ENCODE data around the gene IKZF1. TPM values are rescaled to one million over a fixed set of nuclear protein-coding genes. Genes with fewer than 3 reads are reported as not detected.

Gene IKZF1
- total RNA-seq, 1 donor from 2014 or later, result 8.5 TPM

GRCh38 chr7:50359995-50360925 lies 55.7 kb downstream of the IKZF1 start:
- TF ChIP-seq CTCF (conservative IDR thresholded peaks at IDR 0.05), result no peak
- H3K4me1 Mint-ChIP-seq, result no peaks in the 10 kb centered on the region
- peak overlapping the region; percentile 62 for H3K27ac Mint-ChIP-seq (ENCODE audit: unreplicated experiment)
- no peaks in the 10 kb centered on the region for H3K9me3 Mint-ChIP-seq
- H3K36me3 Mint-ChIP-seq (ENCODE audit: low read depth), result peaks cover 3% of the 10 kb centered on the region
- no peak overlapping the region for H3K4me3 Mint-ChIP-seq
- DNase-seq (ENCODE audit: low read depth, low spot score), result no peak
- no peaks in the 10 kb centered on the region for H3K27me3 Mint-ChIP-seq (ENCODE audit: low read depth)

- Mint-ChIP-seq H3K4me3 (no peak overlapping the region), H3K36me3 (ENCODE audit: low read depth) (peaks cover 3% of the 10 kb centered on the region), H3K27ac (ENCODE audit: unreplicated experiment) (no peak overlapping the region), H3K4me1 (no peaks in the 10 kb centered on the region), H3K27me3 (ENCODE audit: low read depth) (no peaks in the 10 kb centered on the region), H3K9me3 (no peaks in the 10 kb centered on the region)
- no peak for DNase-seq (ENCODE audit: low read depth, low spot score)
- TF ChIP-seq CTCF (conservative IDR thresholded peaks at IDR 0.05), result no peak
Observed at GRCh38 chr7:50362142-50362541, 57.6 kb downstream of the IKZF1 start.

- H3K9me3 Mint-ChIP-seq, result no peaks in the 10 kb centered on the region
Observed at GRCh38 chr7:50362712-50363282, 58.3 kb downstream of the IKZF1 start.

GRCh38 chr7:50363327-50364060 lies 59.0 kb downstream of the IKZF1 start:
- Mint-ChIP-seq H3K9me3 (no peaks in the 10 kb centered on the region), H3K36me3 (ENCODE audit: low read depth) (peaks cover 3% of the 10 kb centered on the region), H3K27me3 (ENCODE audit: low read depth) (no peaks in the 10 kb centered on the region), H3K4me1 (no peaks in the 10 kb centered on the region), H3K4me3 (no peak overlapping the region), H3K27ac (ENCODE audit: unreplicated experiment) (peak overlapping the region; percentile 11)
- TF ChIP-seq CTCF (conservative IDR thresholded peaks at IDR 0.05), result no peak
- no peak for DNase-seq (ENCODE audit: low read depth, low spot score)

More at GRCh38 chr7:50362712-50363282, 58.3 kb downstream of the IKZF1 start:
- no peaks in the 10 kb centered on the region for H3K4me1 Mint-ChIP-seq
- TF ChIP-seq CTCF (conservative IDR thresholded peaks at IDR 0.05), result no peak
- peaks cover 3% of the 10 kb centered on the region for H3K36me3 Mint-ChIP-seq (ENCODE audit: low read depth)
- no peak overlapping the region for H3K4me3 Mint-ChIP-seq
- peak overlapping the region; percentile 11 for H3K27ac Mint-ChIP-seq (ENCODE audit: unreplicated experiment)
- no peak for DNase-seq (ENCODE audit: low read depth, low spot score)
- H3K27me3 Mint-ChIP-seq (ENCODE audit: low read depth), result no peaks in the 10 kb centered on the region

- no peak for TF ChIP-seq CTCF (conservative IDR thresholded peaks at IDR 0.05)
- Mint-ChIP-seq H3K4me1 (no peaks in the 10 kb centered on the region), H3K9me3 (peaks cover 4% of the 10 kb centered on the region), H3K27ac (ENCODE audit: unreplicated experiment) (no peak overlapping the region), H3K36me3 (ENCODE audit: low read depth) (peaks cover 6% of the 10 kb centered on the region), H3K27me3 (ENCODE audit: low read depth) (no peaks in the 10 kb centered on the region), H3K4me3 (no peak overlapping the region)
- no peak for DNase-seq (ENCODE audit: low read depth, low spot score)
Observed at GRCh38 chr7:50364645-50365044, 60.1 kb downstream of the IKZF1 start.
